ENCODE data around the gene TMEM53.
A peak's percentile ranks its signal among the peaks of the same experiment; 100 is the strongest.
"Not testable (repeated sequence)": the region's sequence is repeated elsewhere in the genome, so short reads cannot be mapped to it uniquely, and the experiment has no call there.

TMEM53 gene

DNA sequence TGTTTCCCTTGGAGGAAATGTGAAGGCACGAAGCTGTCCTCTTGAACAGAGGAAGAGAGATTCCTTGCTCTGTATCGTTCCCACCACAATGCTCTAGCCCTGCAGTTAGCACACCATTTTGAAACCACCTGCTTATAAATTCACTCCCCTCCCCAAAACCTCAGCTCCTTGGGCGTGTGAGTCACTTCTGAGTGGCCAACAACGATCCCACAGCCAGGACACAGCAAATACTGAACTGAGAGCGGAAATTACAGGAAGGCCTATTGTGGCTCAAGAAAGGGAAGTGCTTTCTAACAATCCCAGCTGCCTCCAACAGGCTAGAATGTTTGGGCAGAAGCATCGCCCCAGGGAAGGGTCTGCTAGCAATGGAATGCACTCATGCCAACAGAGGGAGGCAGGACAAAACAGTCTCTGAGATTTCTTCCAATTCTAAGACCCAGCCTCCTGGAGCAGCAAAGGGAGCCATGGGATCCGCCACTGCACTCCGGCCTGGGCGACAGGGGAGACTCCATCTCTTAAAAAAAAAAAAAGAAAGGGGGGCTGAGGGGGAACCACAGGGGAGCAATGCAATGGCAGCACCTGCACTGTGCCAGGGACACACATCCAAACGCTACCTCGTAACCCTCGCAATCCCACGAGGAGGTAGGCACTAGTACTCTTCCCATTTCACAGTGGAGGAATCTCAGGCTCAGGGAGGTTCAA, 1.9 kb downstream of the TMEM53 start:
- DNase-seq (ENCODE audit: low read depth) = no peak

DNA sequence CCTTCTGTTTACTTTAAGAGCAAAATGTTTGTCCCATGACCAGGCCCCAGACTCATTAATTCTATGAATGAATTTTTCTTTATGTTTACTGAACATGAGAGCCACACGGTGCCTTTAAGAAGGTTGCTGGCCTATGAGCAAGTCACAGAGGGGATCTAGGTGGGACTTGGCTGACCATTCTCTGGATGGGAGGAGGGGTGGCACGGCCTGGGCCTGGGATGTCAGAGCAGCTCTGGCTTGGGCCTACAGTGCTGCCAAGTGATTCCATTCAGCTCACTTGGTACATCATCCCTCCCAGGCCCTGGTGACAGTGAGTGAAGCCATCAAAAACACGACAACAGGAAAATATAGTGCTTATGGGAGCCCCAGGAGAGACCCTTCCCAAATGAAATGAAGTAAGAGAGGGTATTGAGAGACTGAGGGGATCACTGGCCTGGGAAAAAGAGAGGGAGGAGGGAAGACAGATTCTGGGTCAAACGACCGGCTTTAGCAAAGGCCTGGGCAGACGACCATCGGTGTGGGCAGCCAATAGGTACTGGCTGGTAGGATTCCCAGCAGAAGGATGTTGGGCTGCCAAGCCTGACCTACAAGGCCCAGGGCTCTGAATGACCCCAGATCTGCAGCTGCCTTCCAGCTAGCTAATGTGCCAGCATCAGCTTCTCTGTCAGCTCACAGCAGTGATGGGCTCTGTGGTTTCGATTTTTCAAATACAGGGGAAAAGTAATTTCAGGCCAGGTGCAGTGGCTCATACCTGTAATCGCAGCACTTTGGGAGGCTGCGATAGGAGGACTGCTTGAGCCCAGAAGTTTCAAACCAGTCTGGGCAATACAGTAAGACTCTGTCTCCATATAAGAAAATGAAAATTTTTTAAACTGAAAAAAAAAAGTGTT, 3.3 kb downstream of the TMEM53 start:
- DNase-seq (ENCODE audit: low read depth) = no peak

DNA sequence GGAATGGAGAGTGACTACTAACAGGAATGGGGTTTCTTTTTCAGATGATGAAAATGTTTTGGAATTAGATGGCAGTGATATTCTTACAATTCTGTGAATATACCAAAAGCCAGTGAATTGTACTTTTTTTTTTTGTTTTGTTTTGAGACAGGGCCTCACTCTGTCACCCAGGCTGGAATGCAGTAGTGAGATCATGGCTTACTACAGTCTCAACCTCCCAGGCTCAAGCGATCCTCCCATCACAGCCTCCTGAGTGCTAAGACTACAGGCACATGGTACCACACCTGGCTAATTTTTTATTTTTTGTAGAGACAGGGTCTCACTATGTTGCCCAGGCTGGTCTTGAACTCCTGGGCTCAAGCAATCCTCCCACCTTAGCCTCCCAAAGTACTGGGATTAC, 7.6 kb downstream of the TMEM53 start:
- DNase-seq (ENCODE audit: low read depth) = not testable (repeated sequence)

DNA sequence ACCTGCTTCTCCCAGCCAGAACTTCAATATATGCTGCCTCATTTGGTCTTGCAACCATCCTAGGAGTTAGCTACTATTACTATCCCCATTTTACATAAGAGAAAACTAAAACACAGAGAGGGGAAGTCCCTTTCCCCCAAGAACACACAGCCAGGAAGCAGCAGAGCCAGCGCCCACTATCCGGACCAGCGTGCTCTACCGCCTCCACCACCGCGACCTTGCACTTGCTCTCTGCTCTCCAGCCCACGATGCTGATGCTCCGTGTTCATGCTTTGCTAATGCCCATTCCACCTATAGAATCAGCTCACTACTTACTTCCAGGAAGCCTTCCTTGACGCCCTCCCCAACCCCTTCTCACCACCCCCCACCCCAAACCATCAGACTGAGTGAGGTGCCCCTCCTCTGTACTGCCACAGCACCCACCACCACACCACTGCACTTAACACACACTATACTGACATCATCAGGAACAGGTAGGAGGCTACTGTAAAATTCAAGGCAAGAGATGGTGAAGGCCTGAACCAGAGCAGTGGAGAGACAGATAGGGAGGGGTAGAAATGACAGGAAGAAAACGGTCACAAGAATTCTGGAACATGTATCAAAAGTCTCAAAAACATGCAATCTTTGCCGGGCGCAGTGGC, 9.4 kb downstream of the TMEM53 start:
- peak; percentile 18 for DNase-seq (ENCODE audit: low read depth)

DNA sequence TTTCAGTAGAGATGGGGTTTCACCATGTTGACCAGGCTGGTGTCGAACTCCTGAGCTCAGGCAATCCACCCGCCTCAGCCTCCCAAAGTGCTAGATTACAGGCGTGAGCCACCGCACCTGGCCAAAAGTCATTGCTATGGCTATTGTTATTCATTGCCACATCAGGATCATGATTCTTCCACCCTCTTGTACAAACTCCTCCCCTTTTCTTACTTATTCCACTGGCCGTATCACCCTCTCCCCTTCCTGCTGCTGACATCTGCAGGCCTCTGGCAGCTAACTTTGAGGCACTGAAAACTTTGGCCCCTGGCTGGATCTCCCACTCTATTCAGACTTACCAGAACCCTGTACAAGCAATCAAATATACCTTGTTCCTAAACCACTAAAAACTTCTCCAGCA, 10.9 kb downstream of the TMEM53 start:
- no peak for DNase-seq (ENCODE audit: low read depth)

DNA sequence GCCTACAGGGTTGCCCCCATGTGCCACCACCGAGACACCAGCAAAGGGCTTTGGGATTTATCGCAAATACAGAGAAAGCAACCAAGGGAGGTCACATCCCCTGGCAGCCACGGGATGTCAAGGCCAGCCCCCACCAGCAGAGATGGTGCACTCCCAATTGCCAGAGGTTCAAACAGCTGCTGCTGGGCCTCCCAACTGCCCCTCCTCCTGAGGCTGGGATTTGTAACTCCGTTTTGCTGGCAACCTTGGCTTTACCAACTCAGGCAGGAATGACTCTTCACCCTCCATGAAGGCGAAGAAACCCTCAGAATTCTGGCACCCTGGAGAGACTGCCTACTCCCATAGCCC, 11.6 kb downstream of the TMEM53 start:
- no peak for DNase-seq (ENCODE audit: low read depth)

- no peak for DNase-seq (ENCODE audit: low read depth)
Measured at GRCh38 chr1:44661781-44662682, 12.2 kb downstream of the TMEM53 start.

- DNase-seq (ENCODE audit: low read depth) = no peak
Measured at GRCh38 chr1:44660176-44660575, 14.1 kb downstream of the TMEM53 start.

- no peak for DNase-seq (ENCODE audit: low read depth)
Measured at GRCh38 chr1:44659566-44659965, 14.7 kb downstream of the TMEM53 start.

- no peak for DNase-seq (ENCODE audit: low read depth)
Measured at GRCh38 chr1:44655609-44656008, 18.7 kb downstream of the TMEM53 start.

- DNase-seq (ENCODE audit: low read depth) = no peak
Measured at GRCh38 chr1:44654621-44655187, 19.6 kb downstream of the TMEM53 start.

DNA sequence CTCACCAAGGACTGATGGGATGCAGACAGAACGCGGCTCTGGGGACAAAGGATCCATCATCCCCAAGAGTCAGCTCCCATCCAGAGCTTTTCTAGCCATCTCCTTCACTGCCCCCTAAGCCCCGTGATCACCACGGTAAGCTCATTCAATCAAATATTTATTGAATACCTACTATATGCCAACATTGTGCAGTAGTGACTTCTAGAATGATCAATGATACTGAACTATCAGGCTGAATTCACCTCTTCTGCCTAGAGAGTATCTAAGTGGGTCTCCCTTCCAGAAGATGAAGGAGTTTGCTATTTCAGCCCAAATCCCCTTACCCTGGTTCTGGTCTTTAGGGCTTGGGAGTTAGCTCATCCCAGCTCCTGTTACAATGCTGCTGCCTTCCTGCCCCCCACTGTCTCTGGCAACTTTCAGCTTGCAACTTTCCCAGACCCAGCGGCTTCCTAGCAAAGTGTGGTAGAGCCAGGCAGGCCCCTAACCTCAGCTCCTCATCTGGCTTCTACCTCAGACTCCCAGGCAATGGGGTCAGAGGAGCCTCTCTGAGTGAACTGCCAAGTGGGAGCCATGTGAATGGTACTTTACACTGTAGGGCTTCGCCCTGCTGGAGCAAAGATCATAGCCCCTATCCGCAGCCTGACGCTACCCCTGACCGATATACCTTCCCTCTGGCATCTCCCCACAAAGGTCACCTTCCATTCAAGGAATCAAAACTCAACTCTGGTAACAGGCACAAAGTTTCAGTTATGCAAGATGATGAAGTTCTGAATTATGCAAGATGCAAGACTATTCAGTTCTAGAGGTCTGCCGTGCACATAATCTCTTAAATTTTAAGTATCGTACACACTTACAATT, 20.9 kb downstream of the TMEM53 start:
- DNase-seq (ENCODE audit: low read depth) = no peak

- peak; percentile 69 for DNase-seq (ENCODE audit: low read depth)
Measured at GRCh38 chr1:44652445-44653106, 21.7 kb downstream of the TMEM53 start.

DNA sequence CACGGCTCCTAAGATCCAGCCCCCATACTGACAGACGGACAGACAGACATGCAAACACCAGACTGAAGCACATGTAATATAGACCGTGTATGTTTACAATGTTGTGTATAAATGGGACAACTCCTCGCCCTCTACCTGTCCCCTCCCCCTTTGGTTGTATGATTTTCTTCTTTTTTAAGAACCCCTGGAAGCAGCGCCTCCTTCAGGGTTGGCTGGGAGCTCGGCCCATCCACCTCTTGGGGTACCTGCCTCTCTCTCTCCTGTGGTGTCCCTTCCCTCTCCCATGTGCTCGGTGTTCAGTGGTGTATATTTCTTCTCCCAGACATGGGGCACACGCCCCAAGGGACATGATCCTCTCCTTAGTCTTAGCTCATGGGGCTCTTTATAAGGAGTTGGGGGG, 23.2 kb downstream of the TMEM53 start:
- DNase-seq (ENCODE audit: low read depth) = no peak

- DNase-seq (ENCODE audit: low read depth) = no peak
Measured at GRCh38 chr1:44650159-44650831, 24.0 kb downstream of the TMEM53 start.

DNA sequence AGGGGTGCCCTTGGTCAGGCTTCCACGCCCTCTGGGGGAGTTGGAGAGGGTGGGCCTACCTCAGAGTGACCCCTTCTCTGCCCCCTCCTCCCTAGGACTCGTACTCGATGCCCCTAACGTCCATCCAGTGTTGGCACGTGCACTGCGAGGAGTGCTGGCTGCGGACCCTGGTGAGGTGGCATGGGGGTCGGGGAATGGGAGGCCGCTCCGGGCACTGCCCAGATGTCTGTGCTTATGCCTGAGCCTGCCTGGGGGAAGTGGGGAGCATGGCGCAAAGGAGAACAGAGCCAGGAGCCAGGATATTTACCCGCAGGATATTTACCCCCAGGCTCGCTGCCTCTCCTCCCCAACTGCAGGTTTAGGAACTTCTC, 24.5 kb downstream of the TMEM53 start:
- no peak for DNase-seq (ENCODE audit: low read depth)

- no peak for DNase-seq (ENCODE audit: low read depth)
Measured at GRCh38 chr1:44648529-44649250, 25.6 kb downstream of the TMEM53 start.

DNA sequence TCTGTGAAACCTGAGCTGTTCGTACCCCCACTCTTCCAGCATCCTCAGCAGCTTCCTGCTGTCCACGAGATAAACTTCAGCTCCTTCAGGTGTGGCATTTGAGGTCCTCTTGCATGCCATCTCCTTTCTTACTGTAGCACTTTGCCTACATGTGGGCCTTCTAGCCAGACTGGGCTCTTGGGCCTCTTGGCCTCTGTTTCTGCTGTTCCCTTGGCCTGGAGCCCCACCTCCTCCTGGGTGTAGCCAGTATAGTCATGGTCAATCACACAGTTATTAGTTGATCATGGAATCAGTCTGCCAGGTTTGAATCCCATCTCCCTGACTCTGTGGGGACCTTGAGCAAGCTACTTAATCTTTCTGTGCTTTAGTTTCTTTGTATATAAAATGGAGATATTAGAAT, 26.4 kb downstream of the TMEM53 start:
- no peak for DNase-seq (ENCODE audit: low read depth)
